ENCODE measurements around the gene PTCD2. TPM values are rescaled to one million over a fixed set of nuclear protein-coding genes. Genes with fewer than 3 reads are reported as not detected.

Gene PTCD2, protein sequence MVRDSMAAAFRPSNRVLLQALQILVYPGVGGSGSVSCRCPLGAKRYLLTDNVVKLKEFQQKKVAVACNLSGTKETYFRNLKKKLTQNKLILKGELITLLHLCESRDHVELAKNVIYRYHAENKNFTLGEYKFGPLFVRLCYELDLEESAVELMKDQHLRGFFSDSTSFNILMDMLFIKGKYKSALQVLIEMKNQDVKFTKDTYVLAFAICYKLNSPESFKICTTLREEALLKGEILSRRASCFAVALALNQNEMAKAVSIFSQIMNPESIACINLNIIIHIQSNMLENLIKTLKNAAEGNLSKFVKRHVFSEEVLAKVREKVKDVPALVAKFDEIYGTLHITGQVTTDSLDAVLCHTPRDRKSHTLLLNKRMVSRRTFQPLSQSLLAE
- total RNA-seq (2014; rRNA removed; shearing (Covaris generic)) = 19.0 and 25.6 TPM in 2 replicates
- polyA plus RNA-seq (2015; cell fraction: cytosol; rRNA removed) = 15.0 and 15.1 TPM in 2 replicates
- 22.4 and 28.3 TPM in 2 replicates for polyA plus RNA-seq (2015; cell fraction: nucleus; rRNA removed)

DNA sequence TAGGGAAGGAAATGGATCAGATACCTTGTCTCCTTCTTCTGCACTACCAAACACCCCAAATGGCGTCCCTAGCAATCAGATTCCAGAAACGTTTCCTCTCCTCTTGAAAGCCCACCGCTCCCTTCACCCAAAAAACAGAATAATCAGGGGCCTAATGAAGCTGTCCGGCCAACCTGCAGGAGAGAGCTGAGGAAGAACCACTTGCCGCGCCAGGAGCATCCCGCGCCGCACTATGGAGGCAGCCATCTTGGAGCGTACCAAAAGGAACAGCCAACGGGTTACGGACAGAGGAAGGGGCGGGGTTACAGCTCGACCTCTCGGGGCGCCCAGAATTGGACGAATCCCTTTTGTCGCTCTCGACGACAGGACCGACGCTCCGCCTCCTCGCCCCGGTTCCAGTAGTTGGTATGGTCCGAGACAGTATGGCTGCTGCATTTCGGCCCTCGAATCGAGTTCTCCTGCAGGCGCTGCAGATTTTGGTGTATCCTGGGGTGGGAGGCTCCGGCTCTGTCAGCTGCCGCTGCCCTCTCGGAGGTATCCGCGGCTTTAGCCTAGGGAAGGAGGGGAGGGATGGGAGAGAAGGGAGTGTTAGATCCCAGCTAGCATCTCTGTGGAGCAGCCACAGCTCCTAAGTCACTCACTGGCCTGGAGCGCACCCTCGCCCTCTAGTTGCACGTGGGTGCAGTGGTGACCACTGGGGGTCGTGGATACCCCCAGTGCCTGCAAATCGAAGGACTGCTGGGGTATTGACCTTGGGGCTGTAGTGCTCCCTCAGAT is at the start of gene PTCD2, which contains the start of gene MRPS27:
PTCD2 (plus strand) TSS at position 398 of the 777 bp plus-strand sequence; CDS start at position 408, 10 bp downstream.
MRPS27 (minus strand) TSS at position 265 of the 777 bp plus-strand sequence; CDS start at position 246, 19 bp downstream.
- DNase-seq (ENCODE audit: low read depth, low spot score) = peak; percentile 98
- in situ Hi-C loops (cut with HindIII; ENCODE audit: low pct_unique_long_range_greater_than_20kb, low sequenced_read_pairs) = no loop called here

GRCh38 chr5:72271702-72272101 is 48.5 kb upstream of the PTCD2 start:
- DNase-seq (ENCODE audit: low read depth, low spot score) = no peak
- in situ Hi-C loops (cut with HindIII; ENCODE audit: low pct_unique_long_range_greater_than_20kb, low sequenced_read_pairs) = no loop called here

GRCh38 chr5:72272398-72272797 is 47.8 kb upstream of the PTCD2 start:
- in situ Hi-C loops (cut with HindIII; ENCODE audit: low pct_unique_long_range_greater_than_20kb, low sequenced_read_pairs) = no loop called here
- DNase-seq (ENCODE audit: low read depth, low spot score) = no peak

DNA sequence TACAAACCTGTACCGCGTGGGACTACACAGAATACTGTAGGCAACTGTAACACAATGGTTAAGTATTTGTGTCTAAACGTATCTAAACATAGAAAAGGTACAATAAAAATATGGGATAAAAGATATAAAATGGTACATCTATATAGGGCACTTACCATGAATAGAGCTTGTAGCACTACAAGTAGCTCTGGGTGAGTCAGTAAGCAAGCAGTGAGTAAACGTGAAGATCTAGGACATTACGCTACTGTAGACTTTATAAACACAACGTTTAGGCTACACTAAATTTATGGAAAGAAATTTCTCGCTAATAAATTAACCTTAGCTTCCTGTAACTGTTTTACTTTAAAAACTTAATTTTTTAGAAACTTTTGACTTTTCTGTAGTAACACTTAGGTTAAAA is 46.6 kb upstream of the PTCD2 start:
- no peak for DNase-seq (ENCODE audit: low read depth, low spot score)
- in situ Hi-C loops (cut with HindIII; ENCODE audit: low pct_unique_long_range_greater_than_20kb, low sequenced_read_pairs) = no loop called here

DNA sequence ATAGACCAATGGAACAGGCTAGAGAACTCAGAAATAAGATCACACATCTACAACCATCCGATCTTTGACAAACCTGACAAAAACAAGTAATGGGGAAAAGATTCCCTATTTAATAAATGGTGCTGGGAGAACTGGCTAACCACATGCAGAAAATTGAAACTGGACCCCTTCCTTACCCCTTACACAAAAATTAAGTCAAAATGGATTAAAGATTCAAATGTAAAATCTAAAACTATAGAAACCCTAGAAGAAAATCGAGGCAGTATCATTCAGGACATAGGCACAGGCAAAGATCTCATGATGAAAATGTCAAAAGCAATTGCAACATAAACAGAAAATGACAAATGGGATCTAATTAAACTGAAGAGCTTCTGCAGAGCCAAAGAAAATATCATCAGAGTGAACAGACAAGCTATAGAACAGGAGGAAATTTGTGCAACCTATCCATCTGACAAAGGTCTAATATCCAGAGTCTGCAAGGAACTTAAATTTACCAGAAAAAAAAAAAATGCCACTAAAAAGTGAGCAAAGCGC is 43.9 kb upstream of the PTCD2 start:
- no peak for DNase-seq (ENCODE audit: low read depth, low spot score)
- in situ Hi-C loops (cut with HindIII; ENCODE audit: low pct_unique_long_range_greater_than_20kb, low sequenced_read_pairs) = no loop called here

DNA sequence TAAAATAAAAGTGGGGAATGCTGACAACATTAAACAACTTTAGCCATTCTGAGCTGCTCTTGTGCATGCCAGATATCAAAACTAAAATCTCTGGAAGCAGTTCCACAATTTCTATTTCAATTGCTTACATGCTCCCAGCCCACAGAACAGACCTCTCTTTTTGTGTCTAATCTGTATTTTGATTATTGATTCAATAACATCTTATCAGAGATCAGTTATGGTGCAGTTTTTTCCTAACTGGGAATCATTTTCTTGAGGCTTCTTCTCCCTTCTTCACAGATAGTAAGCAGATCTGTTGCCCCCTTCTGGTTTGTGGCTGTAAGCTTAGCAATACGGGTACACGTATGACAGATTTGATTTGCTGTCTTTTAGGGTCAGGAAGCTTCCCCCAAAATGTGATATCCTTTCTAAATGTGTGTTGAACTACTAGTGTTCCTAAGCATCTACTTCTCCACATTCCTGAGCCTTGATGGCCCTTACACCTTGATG is 39.5 kb upstream of the PTCD2 start:
- in situ Hi-C loops (cut with HindIII; ENCODE audit: low pct_unique_long_range_greater_than_20kb, low sequenced_read_pairs) = no loop called here
- DNase-seq (ENCODE audit: low read depth, low spot score) = peak; percentile 70

DNA sequence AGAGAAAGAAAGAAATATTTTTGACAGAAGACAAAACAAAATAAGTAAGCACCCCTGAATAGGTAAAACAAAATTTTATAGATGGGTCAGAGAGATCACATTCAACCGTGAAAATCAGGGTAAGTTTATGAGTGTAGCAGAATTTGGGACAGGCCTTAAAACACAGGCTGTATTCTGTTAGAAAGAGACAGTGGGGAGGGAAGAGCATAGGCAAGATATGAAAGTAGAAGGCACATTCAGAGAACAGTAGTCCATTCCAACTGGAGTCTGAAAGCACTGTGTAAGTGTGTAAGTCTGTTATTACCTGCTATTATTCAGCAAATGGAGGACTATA is 38.8 kb upstream of the PTCD2 start:
- in situ Hi-C loops (cut with HindIII; ENCODE audit: low pct_unique_long_range_greater_than_20kb, low sequenced_read_pairs) = no loop called here
- DNase-seq (ENCODE audit: low read depth, low spot score) = no peak

DNA sequence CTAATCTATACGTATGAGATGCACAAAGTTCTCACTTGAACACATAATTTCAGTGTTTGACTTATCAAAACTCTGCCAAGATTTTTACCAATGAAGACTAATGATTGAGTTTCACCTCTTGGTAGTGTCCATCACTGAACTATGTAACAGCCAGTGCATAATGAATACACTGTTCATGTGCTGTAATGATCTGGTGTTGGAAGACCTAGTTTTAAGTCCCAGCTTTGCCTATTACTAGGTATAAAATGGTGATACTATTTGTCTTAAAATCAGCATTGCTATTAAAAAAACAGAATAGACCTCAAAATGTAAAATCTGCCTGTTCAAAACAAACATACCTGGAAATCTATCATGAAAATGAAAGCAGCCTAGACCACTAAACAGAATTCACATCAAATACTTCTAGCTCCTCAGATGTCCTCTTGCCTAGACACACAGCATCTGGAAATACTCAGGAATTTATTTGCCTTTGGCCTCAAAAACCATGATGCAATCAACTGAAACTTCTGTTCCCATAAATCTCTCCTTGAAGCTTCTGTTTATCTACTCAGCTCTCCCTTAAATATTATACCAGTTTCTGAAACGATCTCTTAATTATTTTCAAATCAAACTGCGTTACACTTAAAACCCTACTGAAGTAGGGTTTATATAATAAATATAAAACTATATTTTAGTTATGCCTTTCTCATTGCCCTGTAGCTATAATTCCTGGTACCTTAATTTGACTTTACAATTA is 38.2 kb upstream of the PTCD2 start:
- DNase-seq (ENCODE audit: low read depth, low spot score) = peak; percentile 46
- in situ Hi-C loops (cut with HindIII; ENCODE audit: low pct_unique_long_range_greater_than_20kb, low sequenced_read_pairs) = no loop called here

DNA sequence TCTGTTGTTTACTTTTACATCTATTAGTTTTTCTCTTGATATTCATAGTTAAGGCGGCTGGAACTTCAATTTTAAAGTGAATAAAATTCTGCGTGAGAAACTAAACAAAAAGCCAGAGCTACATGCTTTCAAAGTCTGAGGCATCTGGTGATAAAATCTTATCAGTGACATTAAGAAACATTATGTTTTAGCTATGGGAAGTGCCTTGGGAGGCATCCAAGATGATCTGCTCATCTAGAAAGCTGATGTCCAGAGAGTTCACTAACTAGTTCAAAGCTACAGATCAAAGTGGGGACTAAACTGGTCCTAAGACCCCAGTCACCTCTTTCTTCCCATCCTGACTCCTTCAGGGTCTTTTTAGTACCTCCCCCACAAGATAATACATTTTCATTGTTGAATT is 37.3 kb upstream of the PTCD2 start:
- no peak for DNase-seq (ENCODE audit: low read depth, low spot score)
- in situ Hi-C loops (cut with HindIII; ENCODE audit: low pct_unique_long_range_greater_than_20kb, low sequenced_read_pairs) = no loop called here

DNA sequence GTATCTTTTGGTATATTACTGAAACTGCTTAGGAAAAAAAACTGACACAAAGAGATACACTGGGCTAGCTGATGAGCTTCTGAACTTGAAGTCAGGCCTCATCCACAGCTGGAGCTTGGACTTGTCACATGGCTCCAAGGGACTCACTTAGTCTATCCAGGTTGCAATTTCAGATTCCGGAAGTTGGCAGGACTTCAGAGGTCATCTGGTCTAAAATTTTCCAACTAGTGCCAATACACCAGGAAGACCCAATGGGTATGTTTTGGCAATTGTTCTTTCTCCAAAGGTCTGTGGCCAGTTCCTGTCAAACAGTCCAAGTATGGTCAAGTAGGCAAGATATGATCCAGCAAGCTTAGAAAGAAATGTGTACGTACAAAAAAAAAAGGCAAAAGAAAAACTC is 36.8 kb upstream of the PTCD2 start:
- in situ Hi-C loops (cut with HindIII; ENCODE audit: low pct_unique_long_range_greater_than_20kb, low sequenced_read_pairs) = no loop called here
- no peak for DNase-seq (ENCODE audit: low read depth, low spot score)

- DNase-seq (ENCODE audit: low read depth, low spot score) = no peak
- in situ Hi-C loops (cut with HindIII; ENCODE audit: low pct_unique_long_range_greater_than_20kb, low sequenced_read_pairs) = no loop called here
These were observed 35.4 kb upstream of the PTCD2 start for GRCh38 chr5:72284559-72285423.

DNA sequence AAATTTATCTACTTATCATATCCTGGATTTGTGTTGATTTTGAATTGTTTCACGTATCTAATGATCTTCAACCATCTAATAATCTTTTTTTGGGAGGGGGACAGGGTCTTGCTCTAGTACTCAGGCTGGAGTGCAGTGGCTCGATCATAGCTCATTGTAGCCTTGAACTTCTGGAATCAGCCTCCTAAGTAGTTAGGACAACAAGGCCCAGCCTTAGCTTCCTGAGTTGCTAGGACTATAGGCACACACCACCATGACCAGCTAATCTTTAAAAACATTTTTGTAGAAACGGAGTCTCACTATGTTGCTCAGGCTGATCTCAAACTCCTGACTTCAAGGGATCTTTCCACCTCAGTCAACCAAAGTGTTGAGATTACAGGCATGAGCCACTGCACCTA is 34.8 kb upstream of the PTCD2 start:
- DNase-seq (ENCODE audit: low read depth, low spot score) = no peak
- in situ Hi-C loops (cut with HindIII; ENCODE audit: low pct_unique_long_range_greater_than_20kb, low sequenced_read_pairs) = no loop called here

DNA sequence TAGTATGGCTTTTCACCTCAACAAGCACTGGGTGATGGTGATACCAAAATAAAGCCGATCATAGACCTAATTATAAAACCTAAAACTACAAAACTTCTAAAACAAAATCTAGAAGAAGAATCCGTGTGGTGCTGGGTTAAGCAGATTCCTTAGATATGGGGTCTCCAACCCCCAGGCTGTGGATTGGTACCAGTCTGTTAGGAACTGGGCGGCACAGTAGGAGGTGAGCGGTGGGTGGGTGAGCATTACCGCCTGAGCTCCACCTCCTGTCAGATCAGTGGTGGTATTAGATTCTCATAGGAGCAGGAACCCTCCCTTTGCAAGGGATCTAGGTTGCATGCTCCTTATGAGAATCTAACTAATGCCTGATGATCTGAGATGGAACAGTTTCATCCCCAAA is 33.4 kb upstream of the PTCD2 start:
- in situ Hi-C loops (cut with HindIII; ENCODE audit: low pct_unique_long_range_greater_than_20kb, low sequenced_read_pairs) = no loop called here
- DNase-seq (ENCODE audit: low read depth, low spot score) = no peak

DNA sequence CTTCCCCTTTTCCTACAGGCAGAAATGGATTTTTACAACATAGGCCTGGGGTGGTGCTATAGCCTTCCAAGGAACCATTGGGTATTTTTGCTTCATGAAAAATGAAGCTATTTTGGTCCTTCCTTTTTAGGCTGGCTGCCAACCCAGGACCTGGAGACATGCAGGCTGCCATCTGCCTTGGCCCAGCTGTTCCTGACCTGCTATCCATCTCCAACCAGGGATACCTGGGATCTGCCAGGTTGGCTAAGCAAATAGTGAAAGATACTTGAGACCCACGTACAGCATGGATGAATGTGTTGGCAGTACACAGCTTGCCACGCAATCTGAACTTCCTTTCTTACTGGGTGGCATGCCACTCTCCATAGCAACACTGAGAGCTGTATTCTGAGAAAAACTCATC is 31.2 kb upstream of the PTCD2 start:
- no peak for DNase-seq (ENCODE audit: low read depth, low spot score)
- in situ Hi-C loops (cut with HindIII; ENCODE audit: low pct_unique_long_range_greater_than_20kb, low sequenced_read_pairs) = no loop called here

DNA sequence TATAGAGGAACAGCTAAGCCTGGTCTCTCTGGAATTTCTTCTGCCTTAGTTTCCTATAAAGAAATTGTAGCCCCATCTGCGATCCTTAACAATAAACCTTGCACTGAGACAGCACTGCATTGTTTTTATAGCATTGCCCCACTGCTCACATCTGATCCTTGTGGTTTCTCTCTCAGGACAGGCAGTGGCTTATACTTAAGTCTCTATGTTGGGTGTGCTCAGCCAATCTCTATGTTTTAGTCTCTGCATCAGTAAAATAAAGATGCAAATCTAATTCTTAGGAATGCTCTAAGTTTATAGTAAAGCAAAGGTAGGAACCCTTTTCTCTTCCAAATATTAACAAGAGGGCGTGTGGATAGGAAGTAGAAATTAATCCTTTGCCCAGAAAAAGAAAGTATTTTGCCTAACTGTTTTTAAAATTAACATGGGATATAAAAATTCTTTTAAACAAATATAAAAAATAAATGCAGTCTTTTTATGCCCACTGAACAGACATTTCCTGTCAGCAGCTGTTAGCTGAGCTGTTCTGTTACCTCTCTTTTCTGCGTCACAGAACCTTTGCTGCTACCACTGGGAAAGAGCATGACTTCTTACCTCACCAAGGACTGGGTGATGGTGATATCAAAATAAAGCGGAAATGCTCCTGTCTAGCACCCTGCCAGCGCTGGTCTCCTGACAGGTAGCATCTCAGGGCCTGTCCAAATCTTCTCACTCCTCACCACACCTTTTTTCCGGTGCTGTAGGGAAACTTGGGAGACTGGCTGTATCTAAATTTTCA is 29.6 kb upstream of the PTCD2 start:
- in situ Hi-C loops (cut with HindIII; ENCODE audit: low pct_unique_long_range_greater_than_20kb, low sequenced_read_pairs) = no loop called here
- no peak for DNase-seq (ENCODE audit: low read depth, low spot score)

- DNase-seq (ENCODE audit: low read depth, low spot score) = no peak
- in situ Hi-C loops (cut with HindIII; ENCODE audit: low pct_unique_long_range_greater_than_20kb, low sequenced_read_pairs) = no loop called here
These were observed 28.6 kb upstream of the PTCD2 start for GRCh38 chr5:72291601-72292000.

Data from SK-MEL-5 (cell line).